Thyroid gland (tissue), 4 donors: ENCODE data around the gene MDH1. TPM values are rescaled to one million over a fixed set of nuclear protein-coding genes. Genes with fewer than 3 reads are reported as not detected.

ENCODE experiments used
- DNase-seq, 2 donors: peaks; one replicate each; pipeline ENCODE4 v3.0.0-alpha.2; 2019
- H3K27ac ChIP-seq, 3 donors: fragments of 200-600 bp; sonication (generic); 1 replicate in 2 of 3; 2 replicates in 1 of 3; pipeline ENCODE4 v1.5.1; 2016 to 2019; ENCODE audit warnings: mild to moderate bottlenecking in 1 of 3, moderate library complexity in 1 of 3
- H3K27me3 ChIP-seq: fragments of 200-600 bp; sonication (generic); one replicate; pipeline ENCODE4 v1.5.1; 2019
- H3K36me3 ChIP-seq, 2 donors: fragments of 200-600 bp; sonication (generic); one replicate each; pipeline ENCODE4 v1.5.1; 2016 to 2019
- H3K4me1 ChIP-seq, 2 donors: fragments of 200-600 bp; sonication (generic); one replicate each; pipeline ENCODE4 v1.5.1; 2017 to 2019
- H3K4me3 ChIP-seq, 3 donors: fragments of 200-600 bp; sonication (generic); replicated peaks in 1 of 3; 1 replicate in 2 of 3; 2 replicates in 1 of 3; pipeline ENCODE4 v1.5.1; 2016; ENCODE audit warnings: mild to moderate bottlenecking in 1 of 3
- H3K9me3 ChIP-seq: fragments of 200-600 bp; sonication (generic); one replicate; pipeline ENCODE4 v1.5.1; 2017
- CTCF ChIP-seq, 6 experiments: fragments of 200-600 bp in 3 of 6; fragments of 450-650 bp in 3 of 6; sonication (generic) in 3 of 6; IDR thresholded peaks; one replicate each; pipeline ENCODE4 v1.5.1; 2016 to 2019; ENCODE audit warnings: antibody characterized with exemption in 6 of 6, mild to moderate bottlenecking in 2 of 6, inconsistent platforms in 1 of 6, moderate library complexity in 1 of 6
- POLR2A ChIP-seq, 2 donors: fragments of 450-650 bp; IDR thresholded peaks; one replicate each; pipeline ENCODE4 v1.6.1; 2017; ENCODE audit warnings: antibody characterized with exemption in 2 of 2, mild to moderate bottlenecking in 2 of 2, moderate library complexity in 1 of 2
- WGBS, 2 donors: methylation state at CpG; one replicate each; pipeline ENCODE4 v1.1.5; 2017; 5-methylcytosine and 5-hydroxymethylcytosine counted together
- intact Hi-C: fragments of 100-400 bp; cut with DNase I; formaldehyde crosslinking; loops from one replicate; pipeline ENCODE4 v1.15.1; 2023
- total RNA-seq, 4 donors: library from RNA; depleted of rRNA; stranded (reverse); fragments of >200 nt; gene quantifications; one replicate each; pipeline ENCODE4 v1.2.3, GENCODE V29; 2016

Gene MDH1
- 100 to 1,000 TPM; 119 to 178 (median 136) TPM for total RNA-seq

- no peaks in the 10 kb centered on the region for H3K27me3 ChIP-seq
- TF ChIP-seq POLR2A (IDR thresholded peaks at IDR 0.05), result peak; percentile 36 to 90
- no peak for TF ChIP-seq CTCF (IDR thresholded peaks at IDR 0.05)
- intact Hi-C loops, result no loop called here
- WGBS, 2 donors, result 0 to 1% methylated on average over 28 to 39 of the region's 44 CpGs
- H3K27ac ChIP-seq, result peak within 1 kb of the TSS; percentile 42 to 84 (median 77)
- peak; percentile 94 to 95 for DNase-seq
- no peaks in the 10 kb centered on the region for H3K9me3 ChIP-seq
- H3K4me1 ChIP-seq, result peaks cover 8 to 16% of the 10 kb centered on the region in 2 donors
- H3K4me3 ChIP-seq, result peak within 1 kb of the TSS; percentile 31 to 70 (median 69)
- H3K36me3 ChIP-seq, result no peaks in the 10 kb centered on the region
Measured at GRCh38 chr2:63588385-63589147, at the start of gene MDH1, which contains the start of gene WDPCP. Gene MDH1, plus strand, starts transcription at chr2:63588963. Its CDS starts 81 bp downstream, at chr2:63589044. Gene WDPCP, minus strand, starts transcription at chr2:63588477. Its CDS starts 206 bp downstream, at chr2:63588271.

GRCh38 chr2:63539416-63540162, 49.2 kb upstream of the MDH1 start:
- Histone ChIP-seq H3K9me3 (no peaks in the 10 kb centered on the region), H3K36me3 (no peaks in the 10 kb centered on the region), H3K27ac (no peak overlapping the region), H3K4me1 (no peaks in the 10 kb centered on the region), H3K4me3 (no peak overlapping the region), H3K27me3 (no peaks in the 10 kb centered on the region)
- WGBS, 2 donors, result 97% methylated on average over 6 of the region's 6 CpGs
- intact Hi-C loops, result no loop called here
- TF ChIP-seq CTCF (IDR thresholded peaks at IDR 0.05), result no peak
- no peak for TF ChIP-seq POLR2A (IDR thresholded peaks at IDR 0.05)
- DNase-seq, result no peak

- DNase-seq, result no peak
- TF ChIP-seq POLR2A (IDR thresholded peaks at IDR 0.05), result no peak
- TF ChIP-seq CTCF (IDR thresholded peaks at IDR 0.05), result peak in 1 of 6 experiments; percentile 44
Measured at GRCh38 chr2:63544017-63544627, 44.6 kb upstream of the MDH1 start.

GRCh38 chr2:63545023-63545422, 43.7 kb upstream of the MDH1 start:
- intact Hi-C loops, result no loop called here
- TF ChIP-seq CTCF (IDR thresholded peaks at IDR 0.05) (no peak), POLR2A (IDR thresholded peaks at IDR 0.05) (no peak)
- no peak for DNase-seq
- 90 to 98% methylated on average over 2 of the region's 2 CpGs for WGBS, 2 donors
- H3K4me1 ChIP-seq, result no peaks in the 10 kb centered on the region
- no peaks in the 10 kb centered on the region for H3K36me3 ChIP-seq
- no peak overlapping the region for H3K27ac ChIP-seq
- H3K9me3 ChIP-seq, result no peaks in the 10 kb centered on the region
- H3K4me3 ChIP-seq, result no peak overlapping the region
- H3K27me3 ChIP-seq, result no peaks in the 10 kb centered on the region

More at GRCh38 chr2:63544017-63544627, 44.6 kb upstream of the MDH1 start:
- Histone ChIP-seq H3K27ac (no peak overlapping the region), H3K9me3 (no peaks in the 10 kb centered on the region), H3K4me3 (no peak overlapping the region), H3K27me3 (no peaks in the 10 kb centered on the region), H3K36me3 (no peaks in the 10 kb centered on the region), H3K4me1 (no peaks in the 10 kb centered on the region)
- intact Hi-C loops, result no loop called here
- WGBS, 2 donors, result 99 to 100% methylated on average over 1 of the region's 1 CpG
